HK-2 (cell line): ENCODE data around the gene ATG4B.
"Not testable (repeated sequence)": the region's sequence is repeated elsewhere in the genome, so short reads cannot be mapped to it uniquely, and the experiment has no call there.

ENCODE experiments used
- DNase-seq: peaks from one replicate; pipeline ENCODE4 v3.0.0-alpha.2; 2018; ENCODE audit not compliant: unreplicated experiment

Gene ATG4B

GRCh38 chr2:241637018-241637794 is at the start of gene ATG4B, which contains the start of gene THAP4:
Gene ATG4B, plus strand, starts transcription at chr2:241637693. Its CDS starts 22 bp downstream, at chr2:241637715.
Gene THAP4, minus strand, starts transcription at chr2:241637158. Its CDS starts 141 bp downstream, at chr2:241637017.
- DNase-seq = peak; percentile 84

GRCh38 chr2:241589863-241590262 is 47.6 kb upstream of the ATG4B start:
- DNase-seq = not testable (repeated sequence)

DNA sequence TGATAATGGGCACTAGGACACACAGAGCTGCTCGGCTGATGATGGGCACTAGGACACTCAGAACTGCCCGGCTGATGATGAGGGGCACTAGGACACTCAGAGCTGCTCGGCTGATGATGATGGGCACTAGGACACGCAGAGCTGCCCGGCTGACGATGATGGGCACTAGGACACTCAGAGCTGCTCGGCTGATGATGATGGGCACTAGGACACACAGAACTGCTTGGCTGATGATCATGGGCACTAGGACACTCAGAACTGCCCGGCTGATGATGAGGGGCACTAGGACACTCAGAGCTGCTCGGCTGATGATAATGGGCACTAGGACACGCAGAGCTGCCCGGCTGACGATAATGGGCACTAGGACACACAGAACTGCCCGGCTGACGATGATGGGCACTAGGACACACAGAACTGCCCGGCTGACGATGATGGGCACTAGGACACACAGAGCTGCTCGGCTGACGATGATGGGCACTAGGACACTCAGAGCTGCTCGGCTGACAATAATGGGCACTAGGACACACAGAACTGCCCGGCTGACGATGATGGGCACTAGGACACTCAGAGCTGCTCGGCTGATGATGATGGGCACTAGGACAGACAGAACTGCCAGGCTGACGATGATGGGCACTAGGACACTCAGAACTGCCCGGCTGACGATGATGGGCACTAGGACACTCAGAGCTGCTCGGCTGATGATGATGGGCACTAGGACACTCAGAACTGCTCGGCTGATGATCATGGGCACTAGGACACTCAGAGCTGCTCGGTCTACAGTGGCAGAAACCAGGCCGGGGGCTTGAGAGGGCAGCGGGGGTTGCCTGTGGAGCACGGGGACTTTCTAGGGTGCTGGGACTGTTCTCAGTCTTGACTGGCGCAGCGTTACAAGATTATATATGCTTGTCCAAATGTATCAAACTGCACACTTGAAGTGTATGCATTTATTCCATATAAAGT is 46.7 kb upstream of the ATG4B start:
- not testable (repeated sequence) for DNase-seq

GRCh38 chr2:241592126-241592845 is 45.2 kb upstream of the ATG4B start:
- DNase-seq = no peak

DNA sequence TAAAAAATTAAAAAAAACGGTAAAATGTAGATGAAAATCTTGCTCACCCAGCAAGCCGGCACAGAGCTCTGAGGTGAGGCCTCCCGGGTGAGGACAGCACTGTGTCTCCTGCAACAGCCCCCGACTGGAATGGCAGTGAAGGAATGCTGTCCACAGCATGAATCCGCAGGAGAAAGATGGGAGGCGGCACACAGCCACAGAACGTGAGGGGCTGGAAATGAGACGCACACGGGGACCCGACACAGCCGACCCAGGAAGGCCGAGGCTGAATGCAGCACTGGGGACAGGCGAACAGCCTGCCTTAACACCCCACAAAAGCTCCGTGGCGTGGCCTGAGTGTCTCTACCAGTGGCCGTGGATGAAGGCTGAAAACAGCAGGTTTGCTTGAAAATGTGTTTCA is 44.2 kb upstream of the ATG4B start:
- DNase-seq = no peak

GRCh38 chr2:241595600-241596140 is 41.8 kb upstream of the ATG4B start:
- DNase-seq = no peak

DNA sequence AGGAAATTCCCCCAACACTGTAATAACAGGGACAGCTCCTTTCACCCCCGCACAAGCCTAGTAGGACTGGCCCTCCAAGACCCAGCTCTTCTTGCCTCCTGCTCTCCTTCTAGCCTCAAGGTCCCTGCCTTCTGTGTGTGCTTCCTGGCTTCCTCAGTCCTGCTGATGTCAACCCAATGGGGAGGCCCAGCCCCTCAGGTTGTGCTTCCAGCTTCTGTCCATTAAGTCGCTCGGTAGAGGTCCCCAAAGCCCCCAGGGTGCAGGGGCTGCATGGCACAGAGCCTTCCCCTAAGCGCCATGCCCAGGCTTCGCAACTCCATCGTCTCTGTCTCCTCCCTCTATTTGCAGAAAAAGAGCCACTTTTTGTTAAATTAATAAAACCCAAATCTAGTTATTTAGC is 39.9 kb upstream of the ATG4B start:
- DNase-seq = no peak

DNA sequence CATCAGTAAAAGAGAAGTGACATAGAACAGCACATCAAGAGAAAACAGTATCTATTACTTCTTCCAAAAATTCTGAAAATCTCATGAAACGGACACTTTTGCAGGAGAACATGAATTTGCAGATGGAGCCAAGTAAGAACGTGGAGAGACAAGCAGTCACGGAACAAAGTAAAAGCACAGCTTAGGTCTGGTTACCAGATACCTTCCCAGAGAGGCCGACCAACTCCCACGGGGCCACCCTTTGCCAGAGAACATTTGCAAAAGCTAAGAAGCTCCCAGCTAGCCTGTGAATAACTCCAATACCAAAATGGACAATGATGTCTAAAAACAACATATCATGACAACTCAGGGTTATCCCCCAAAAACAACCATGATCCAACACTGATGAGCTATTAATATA is 39.4 kb upstream of the ATG4B start:
- no peak for DNase-seq

- no peak for DNase-seq
Observed at GRCh38 chr2:241598487-241598886, 39.0 kb upstream of the ATG4B start.

- DNase-seq = no peak
Observed at GRCh38 chr2:241599615-241600014, 37.9 kb upstream of the ATG4B start.

GRCh38 chr2:241601841-241602240 is 35.7 kb upstream of the ATG4B start:
- no peak for DNase-seq

GRCh38 chr2:241602720-241603119 is 34.8 kb upstream of the ATG4B start:
- no peak for DNase-seq

DNA sequence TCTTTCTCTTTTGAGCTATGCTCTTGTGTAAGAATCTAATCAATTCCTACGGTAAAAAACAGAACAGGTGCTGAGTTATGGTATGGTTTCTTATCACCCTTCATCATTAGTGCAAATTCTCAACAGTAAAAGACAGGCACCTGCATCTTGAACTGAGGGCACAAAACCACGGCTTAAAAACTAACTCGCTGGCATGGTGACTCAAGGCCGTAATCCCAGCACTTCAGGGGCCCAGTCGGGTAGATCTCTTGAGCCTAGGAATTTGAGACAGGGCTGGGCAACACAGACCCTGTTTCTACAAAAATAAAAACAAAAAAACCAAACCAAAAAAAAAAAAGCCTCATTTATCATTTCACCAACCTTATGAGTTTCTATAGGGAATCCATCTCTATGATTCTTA is 33.8 kb upstream of the ATG4B start:
- DNase-seq = peak; percentile 35

- DNase-seq = no peak
Observed at GRCh38 chr2:241606186-241606585, 31.3 kb upstream of the ATG4B start.

DNA sequence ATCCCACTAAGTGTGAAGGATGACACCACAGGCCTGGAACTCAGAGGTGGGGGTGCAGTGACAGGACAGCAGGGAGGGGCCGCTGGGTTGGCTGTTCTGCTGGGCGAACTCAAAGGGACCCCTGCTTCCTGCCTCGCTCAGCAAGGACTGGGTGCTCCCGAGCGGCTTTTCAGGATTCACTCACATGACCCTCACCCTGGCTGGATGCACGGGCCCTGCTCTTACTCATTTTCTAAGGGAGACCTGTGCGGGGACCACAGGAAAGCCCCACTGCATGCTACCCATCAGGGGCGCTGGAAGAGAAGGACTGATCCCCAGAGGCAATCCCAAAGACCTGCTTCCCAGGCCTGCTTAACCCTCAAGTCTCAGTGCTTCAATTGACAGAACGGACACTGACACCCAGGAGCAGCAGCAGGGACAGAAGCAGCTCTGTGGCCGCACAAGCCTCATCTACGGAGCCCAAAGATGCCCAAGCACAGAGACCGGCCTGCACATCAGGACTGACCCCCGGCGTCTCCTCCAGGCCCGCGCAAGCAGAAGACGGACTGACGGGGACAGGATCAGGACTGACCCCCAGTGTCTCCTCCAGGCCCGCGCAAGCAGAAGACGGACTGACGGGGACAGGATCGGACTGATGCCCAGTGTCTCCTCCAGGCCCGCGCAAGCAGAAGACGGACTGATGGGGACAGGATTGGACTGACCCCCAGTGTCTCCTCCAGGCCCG is 30.2 kb upstream of the ATG4B start:
- DNase-seq = no peak

DNA sequence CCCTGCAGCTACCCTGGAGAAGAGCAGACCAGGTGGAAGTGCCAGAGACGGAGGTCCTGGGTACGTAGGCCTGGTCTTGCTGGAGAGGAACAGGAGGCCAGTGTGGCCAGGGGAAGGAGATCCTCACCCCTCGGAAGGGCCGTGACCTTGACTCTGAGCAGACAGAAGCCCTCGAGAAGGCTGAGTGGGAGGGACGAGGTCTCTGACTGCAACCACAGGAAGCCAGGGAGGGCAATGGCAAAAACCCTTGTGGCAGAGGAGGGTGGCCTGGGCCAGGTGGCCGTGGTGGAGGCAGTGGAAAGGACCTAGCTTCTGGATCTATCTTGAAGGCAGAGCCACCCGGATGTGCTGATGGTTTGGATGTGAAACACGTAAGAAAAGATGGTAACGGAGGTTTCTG is 28.6 kb upstream of the ATG4B start:
- DNase-seq = no peak

GRCh38 chr2:241609859-241610793 is 27.4 kb upstream of the ATG4B start:
- DNase-seq = peak; percentile 86

GRCh38 chr2:241611062-241611461 is 26.4 kb upstream of the ATG4B start:
- no peak for DNase-seq

DNA sequence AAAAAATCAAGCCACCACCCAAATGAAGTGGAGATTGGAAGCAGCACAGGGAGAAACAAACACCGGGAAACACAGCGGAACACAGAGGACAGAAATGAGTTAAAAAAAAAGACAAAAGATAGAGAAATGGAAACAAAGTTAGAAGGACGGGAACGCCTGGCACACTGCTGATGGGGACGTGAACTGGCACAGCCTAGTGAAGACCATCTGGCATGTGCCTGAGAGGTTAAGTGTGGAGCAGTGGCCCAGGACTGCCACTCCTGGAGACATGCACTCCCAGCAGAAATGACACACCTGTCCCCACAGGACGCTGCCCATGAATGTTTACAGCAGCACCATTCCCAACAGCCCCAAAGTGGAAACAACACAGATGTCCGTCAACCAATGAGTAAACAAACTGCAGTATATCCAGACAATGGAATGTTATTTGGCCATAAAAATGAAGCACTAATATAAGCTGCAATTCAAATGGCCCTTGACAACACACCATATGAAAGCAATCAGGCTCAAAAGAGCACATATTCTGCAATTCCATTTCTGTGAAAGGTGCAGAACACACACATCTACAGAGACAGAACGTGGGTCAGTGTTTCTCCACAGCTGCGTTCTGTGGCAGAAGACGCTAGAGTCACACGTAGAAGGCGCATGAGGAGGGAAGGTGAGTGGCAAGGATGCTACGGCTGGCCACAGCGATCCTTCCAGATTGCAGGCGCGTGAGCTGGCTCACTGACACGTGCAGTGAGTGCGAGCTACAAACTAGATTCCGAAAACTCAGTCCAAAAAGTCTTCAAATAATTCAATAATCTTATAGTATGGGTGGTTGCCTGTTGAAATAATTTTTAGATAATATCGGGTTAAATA is 25.1 kb upstream of the ATG4B start:
- no peak for DNase-seq
